Measurements from ENCODE around the gene UMAD1. TPM values are rescaled to one million over a fixed set of nuclear protein-coding genes. Genes with fewer than 3 reads are reported as not detected.
A peak's percentile ranks its signal among the peaks of the same experiment; 100 is the strongest.

The UMAD1 gene
- total and polyA plus RNA-seq, 2 of the 13 experiments (the other 11 are each of a cell fraction or from before 2014, with no cell fraction given), result 16.8 to 17.6 TPM

DNA sequence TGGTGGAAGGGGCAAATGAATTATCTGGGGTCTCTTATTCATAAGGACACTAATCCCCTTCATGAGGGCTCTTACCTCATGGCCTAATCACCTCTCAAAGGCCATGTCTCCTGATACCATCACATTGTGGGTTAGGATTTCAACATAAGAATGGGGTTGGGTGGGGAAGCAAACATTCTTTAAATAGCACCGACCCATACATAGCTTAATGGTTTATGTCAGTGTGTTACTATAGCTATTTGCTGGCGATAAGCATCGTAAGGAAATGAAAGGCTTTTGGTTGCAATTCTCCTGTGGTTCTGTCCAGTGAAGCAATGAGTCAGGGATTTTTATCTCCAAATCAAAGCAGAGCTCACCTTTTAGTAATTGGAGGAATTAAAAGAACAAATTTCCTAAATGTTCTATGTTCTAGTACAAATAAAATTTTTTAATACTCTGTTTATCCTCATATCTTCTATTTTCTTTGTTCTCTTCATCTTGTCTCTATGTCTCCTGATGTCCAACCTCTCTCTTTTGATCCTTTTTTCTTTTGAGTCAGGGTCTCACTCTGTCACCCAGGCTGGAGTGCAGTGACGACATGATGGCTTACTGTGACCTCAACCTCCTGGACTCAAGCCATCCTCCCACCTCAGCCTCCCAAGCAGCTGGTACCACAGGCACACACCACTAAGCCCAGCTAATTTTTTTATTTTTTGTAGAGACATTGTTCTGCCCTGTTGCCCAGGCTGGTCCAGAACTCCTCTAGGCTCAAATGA, 271.0 kb downstream of the UMAD1 start (continued):
- TF ChIP-seq EP300 (IDR thresholded peaks at IDR 0.05; ENCODE audit: low read depth in 2 of 2, low read length in 2 of 2), result peak in 1 of 2 experiments; percentile 54; a peak in 2 of 4 replicates
- peak; percentile 72; the same call in 1 of the 2 replicates for TF ChIP-seq EP300 (CRISPR knock-in tag; IDR thresholded peaks at IDR 0.05; ENCODE audit: borderline replicate concordance)
- TF ChIP-seq ZNF792 (CRISPR knock-in tag; IDR thresholded peaks at IDR 0.05), result no peak
- peak; percentile 42; the same call in 1 of the 2 replicates for TF ChIP-seq SP5 (CRISPR knock-in tag; IDR thresholded peaks at IDR 0.05; ENCODE audit: borderline replicate concordance, low read depth)
- TF ChIP-seq FOSL2 (CRISPR knock-in tag; IDR thresholded peaks at IDR 0.05), result peak; percentile 41; the same call in 1 of the 2 replicates
- no peak for TF ChIP-seq NR2F2 (IDR thresholded peaks at IDR 0.05; ENCODE audit: borderline replicate concordance, low read depth)
- TF ChIP-seq ZNF350 (CRISPR knock-in tag; IDR thresholded peaks at IDR 0.05; ENCODE audit: borderline replicate concordance, low read depth), result no peak
- TF ChIP-seq, protein P1, sequence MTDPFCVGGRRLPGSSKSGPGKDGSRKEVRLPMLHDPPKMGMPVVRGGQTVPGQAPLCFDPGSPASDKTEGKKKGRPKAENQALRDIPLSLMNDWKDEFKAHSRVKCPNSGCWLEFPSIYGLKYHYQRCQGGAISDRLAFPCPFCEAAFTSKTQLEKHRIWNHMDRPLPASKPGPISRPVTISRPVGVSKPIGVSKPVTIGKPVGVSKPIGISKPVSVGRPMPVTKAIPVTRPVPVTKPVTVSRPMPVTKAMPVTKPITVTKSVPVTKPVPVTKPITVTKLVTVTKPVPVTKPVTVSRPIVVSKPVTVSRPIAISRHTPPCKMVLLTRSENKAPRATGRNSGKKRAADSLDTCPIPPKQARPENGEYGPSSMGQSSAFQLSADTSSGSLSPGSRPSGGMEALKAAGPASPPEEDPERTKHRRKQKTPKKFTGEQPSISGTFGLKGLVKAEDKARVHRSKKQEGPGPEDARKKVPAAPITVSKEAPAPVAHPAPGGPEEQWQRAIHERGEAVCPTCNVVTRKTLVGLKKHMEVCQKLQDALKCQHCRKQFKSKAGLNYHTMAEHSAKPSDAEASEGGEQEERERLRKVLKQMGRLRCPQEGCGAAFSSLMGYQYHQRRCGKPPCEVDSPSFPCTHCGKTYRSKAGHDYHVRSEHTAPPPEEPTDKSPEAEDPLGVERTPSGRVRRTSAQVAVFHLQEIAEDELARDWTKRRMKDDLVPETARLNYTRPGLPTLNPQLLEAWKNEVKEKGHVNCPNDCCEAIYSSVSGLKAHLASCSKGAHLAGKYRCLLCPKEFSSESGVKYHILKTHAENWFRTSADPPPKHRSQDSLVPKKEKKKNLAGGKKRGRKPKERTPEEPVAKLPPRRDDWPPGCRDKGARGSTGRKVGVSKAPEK (CRISPR knock-in tag; IDR thresholded peaks at IDR 0.05; ENCODE audit: borderline replicate concordance), result no peak
- TF ChIP-seq, protein P2, sequence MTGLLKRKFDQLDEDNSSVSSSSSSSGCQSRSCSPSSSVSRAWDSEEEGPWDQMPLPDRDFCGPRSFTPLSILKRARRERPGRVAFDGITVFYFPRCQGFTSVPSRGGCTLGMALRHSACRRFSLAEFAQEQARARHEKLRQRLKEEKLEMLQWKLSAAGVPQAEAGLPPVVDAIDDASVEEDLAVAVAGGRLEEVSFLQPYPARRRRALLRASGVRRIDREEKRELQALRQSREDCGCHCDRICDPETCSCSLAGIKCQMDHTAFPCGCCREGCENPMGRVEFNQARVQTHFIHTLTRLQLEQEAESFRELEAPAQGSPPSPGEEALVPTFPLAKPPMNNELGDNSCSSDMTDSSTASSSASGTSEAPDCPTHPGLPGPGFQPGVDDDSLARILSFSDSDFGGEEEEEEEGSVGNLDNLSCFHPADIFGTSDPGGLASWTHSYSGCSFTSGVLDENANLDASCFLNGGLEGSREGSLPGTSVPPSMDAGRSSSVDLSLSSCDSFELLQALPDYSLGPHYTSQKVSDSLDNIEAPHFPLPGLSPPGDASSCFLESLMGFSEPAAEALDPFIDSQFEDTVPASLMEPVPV (CRISPR knock-in tag; IDR thresholded peaks at IDR 0.05), result no peak
- 0 out of 2 replicates have a peak, but pooled peaks have one; percentile 66 for TF ChIP-seq CBFB (CRISPR knock-in tag; IDR thresholded peaks at IDR 0.05)
- no peak for TF ChIP-seq MAZ (IDR thresholded peaks at IDR 0.05; ENCODE audit: borderline replicate concordance, low read depth, low read length)
- no peak for TF ChIP-seq MAZ (CRISPR knock-in tag; IDR thresholded peaks at IDR 0.05; ENCODE audit: low read depth)
- no peak for TF ChIP-seq NR2F1 (CRISPR knock-in tag; IDR thresholded peaks at IDR 0.05)
- TF ChIP-seq ZNF557 (CRISPR knock-in tag; IDR thresholded peaks at IDR 0.05), result no peak
- TF ChIP-seq BCL6 (CRISPR knock-in tag; IDR thresholded peaks at IDR 0.05), result no peak
